Cardiac fibroblast (primary cell): ENCODE data around the gene PIGU.

Source experiments
- DNase-seq, 2 donors: peaks; one replicate each; pipeline versions ENCODE4 v3.0.0 to v3.0.0-alpha.2; 2010; ENCODE audit warnings: low read depth in 2 of 2
- H3K4me3 ChIP-seq, 2 donors: replicated peaks in 1 of 2; 1 replicate in 1 of 2; 2 replicates in 1 of 2; pipeline ENCODE4 v1.5.1; 2011; ENCODE audit warnings: low read depth in 2 of 2, low read length in 2 of 2, mild to moderate bottlenecking in 2 of 2, moderate library complexity in 1 of 2
- CTCF ChIP-seq: IDR thresholded peaks from one replicate; pipeline ENCODE4 v1.5.1; 2011; ENCODE audit warnings: low read depth, mild to moderate bottlenecking, low read length, inconsistent platforms

PIGU gene

GRCh38 chr20:34638532-34638931 is 38.4 kb downstream of the PIGU start:
- no peak for DNase-seq
- no peak overlapping the region for H3K4me3 ChIP-seq
- no peak for TF ChIP-seq CTCF

GRCh38 chr20:34638039-34638292 is 38.9 kb downstream of the PIGU start:
- no peak for TF ChIP-seq CTCF
- DNase-seq = no peak
- H3K4me3 ChIP-seq = no peak overlapping the region

GRCh38 chr20:34637245-34638038 is 39.5 kb downstream of the PIGU start:
- H3K4me3 ChIP-seq = no peak overlapping the region
- DNase-seq = peak; percentile 83 to 97
- TF ChIP-seq CTCF = no peak

- TF ChIP-seq CTCF = no peak
- H3K4me3 ChIP-seq = no peak overlapping the region
- peak; percentile 25 to 35 for DNase-seq
Observed at GRCh38 chr20:34636648-34637047, 40.2 kb downstream of the PIGU start.

- no peak for TF ChIP-seq CTCF
- DNase-seq = no peak
- H3K4me3 ChIP-seq = no peak overlapping the region
Observed at GRCh38 chr20:34634392-34634791, 42.5 kb downstream of the PIGU start.

GRCh38 chr20:34632870-34633452 is 43.9 kb downstream of the PIGU start:
- no peak for TF ChIP-seq CTCF
- no peak for DNase-seq
- no peak overlapping the region for H3K4me3 ChIP-seq

GRCh38 chr20:34629904-34630303 is 47.0 kb downstream of the PIGU start:
- H3K4me3 ChIP-seq = no peak overlapping the region
- no peak for DNase-seq
- TF ChIP-seq CTCF = no peak
